CD8-positive, alpha-beta memory T cell (primary cell): ENCODE data around the gene ETFB. TPM values are rescaled to one million over a fixed set of nuclear protein-coding genes. Genes with fewer than 3 reads are reported as not detected.

Source experiments
- CTCF ChIA-PET: fragments of 350-600 bp; sonication (Branson Sonifier 250); formaldehyde crosslinking; loops from one replicate; lab custom pipeline; 2021; ENCODE audit warnings: antibody characterized with exemption; lab: Charles Lee
- POLR2A ChIA-PET: fragments of 350-600 bp; sonication (Branson Sonifier 250); formaldehyde crosslinking; loops from one replicate; lab custom pipeline; 2021; ENCODE audit warnings: antibody characterized with exemption; lab: Charles Lee
- DNase-seq, 5 donors: peaks; one replicate each; pipeline versions ENCODE4 v3.0.0 to v3.0.0-alpha.2; 2020 to 2022; ENCODE audit warnings: mixed read lengths in 1 of 5
- H3K27ac ChIP-seq: one replicate; pipeline ENCODE4 v1.7.0; 2013; ENCODE audit warnings: low read depth, mild to moderate bottlenecking, low read length, moderate library complexity
- H3K27me3 ChIP-seq: 2 replicates; pipeline ENCODE4 v1.7.0; 2013; ENCODE audit warnings: low read length, mild to moderate bottlenecking; ENCODE audit not compliant: insufficient read depth, poor library complexity, severe bottlenecking
- H3K36me3 ChIP-seq: 2 replicates; pipeline ENCODE4 v1.7.0; 2013; ENCODE audit warnings: mild to moderate bottlenecking, low read length, moderate library complexity; ENCODE audit not compliant: insufficient read depth
- H3K4me1 ChIP-seq: 2 replicates; pipeline ENCODE4 v1.7.0; 2013; ENCODE audit warnings: mild to moderate bottlenecking, low read length, moderate library complexity; ENCODE audit not compliant: insufficient read depth
- H3K4me3 ChIP-seq: 2 replicates; pipeline ENCODE4 v1.7.0; 2013; ENCODE audit warnings: mild to moderate bottlenecking, low read length
- H3K9me3 ChIP-seq: 2 replicates; pipeline ENCODE4 v1.7.0; 2013; ENCODE audit warnings: mild to moderate bottlenecking, low read length
- H3K27ac Mint-ChIP-seq, 8 donors: one replicate each; pipeline ENCODE4 v1.8.0; 2020 to 2021; ENCODE audit warnings: mixed read lengths in 8 of 8, mild to moderate bottlenecking in 6 of 8, inconsistent platforms in 3 of 8, moderate library complexity in 3 of 8
- H3K27me3 Mint-ChIP-seq, 2 donors: one replicate each; pipeline ENCODE4 v1.8.0; 2020 to 2021; ENCODE audit warnings: mixed read lengths in 2 of 2, mild to moderate bottlenecking in 1 of 2, moderate library complexity in 1 of 2
- H3K36me3 Mint-ChIP-seq, 3 donors: one replicate each; pipeline ENCODE4 v1.8.0; 2020 to 2021; ENCODE audit warnings: mixed read lengths in 3 of 3, inconsistent platforms in 1 of 3, mild to moderate bottlenecking in 1 of 3
- H3K4me1 Mint-ChIP-seq, 3 donors: one replicate each; pipeline ENCODE4 v1.8.0; 2020 to 2021; ENCODE audit warnings: mixed read lengths in 3 of 3, inconsistent platforms in 1 of 3, mild to moderate bottlenecking in 1 of 3
- H3K4me3 Mint-ChIP-seq, 7 donors: one replicate each; pipeline ENCODE4 v1.8.0; 2020 to 2021; ENCODE audit warnings: mixed read lengths in 7 of 7, mild to moderate bottlenecking in 6 of 7, moderate library complexity in 4 of 7, inconsistent platforms in 2 of 7
- H3K9me3 Mint-ChIP-seq, 5 donors: one replicate each; pipeline ENCODE4 v1.8.0; 2020 to 2022; ENCODE audit warnings: mixed read lengths in 5 of 5, mild to moderate bottlenecking in 3 of 5, moderate library complexity in 2 of 5, inconsistent platforms in 1 of 5
- polyA plus RNA-seq: library from polyadenylated mRNA; unstranded; fragments of 300-500 nt; fragmentation: Illumina TruSeq; gene quantifications from one replicate; pipeline ENCODE4 v1.2.3, GENCODE V29; 2021
- total RNA-seq, 2 experiments: library from RNA; stranded (reverse); gene quantifications; one replicate each; pipeline ENCODE4 v1.2.3, GENCODE V29; 2021

The ETFB gene
- total and polyA plus RNA-seq, 3 experiments from 2014 or later: 80.0 to 124 (median 122) TPM

- H3K4me3 ChIP-seq: peak overlapping the region; percentile 99
- POLR2A ChIA-PET: interaction anchor here (0.5 to 2.0 kb wide), 2 partner anchors 12 to 28 kb away, joined by 3 to 18 read pairs; no protein-coding TSS in a partner anchor
- Mint-ChIP-seq H3K27ac (peak overlapping the region; percentile 93 to 100 (median 99)), H3K36me3 (peaks cover 0 to 21% (median 3%) of the 10 kb centered on the region in 3 donors), H3K4me1 (peaks cover 60 to 91% (median 72%) of the 10 kb centered on the region in 3 donors), H3K27me3 (peaks cover 0 to 10% of the 10 kb centered on the region in 2 donors), H3K9me3 (no peaks in the 10 kb centered on the region), H3K4me3 (peak overlapping the region; percentile 89 to 99 (median 95))
- H3K27ac ChIP-seq: peak overlapping the region; percentile 94
- CTCF ChIA-PET: interaction anchor here (1.3 to 1.5 kb wide), 2 partner anchors 7 to 31 kb away, joined by 3 to 4 read pairs; no protein-coding TSS in a partner anchor
- no peaks in the 10 kb centered on the region for H3K27me3 ChIP-seq
- no peaks in the 10 kb centered on the region for H3K9me3 ChIP-seq
- peak; percentile 85 to 93 (median 86) for DNase-seq
- no peaks in the 10 kb centered on the region for H3K36me3 ChIP-seq
- peaks cover 38% of the 10 kb centered on the region for H3K4me1 ChIP-seq
Observed at GRCh38 chr19:51366389-51367254, 434 bp upstream of the ETFB start.

- Mint-ChIP-seq H3K4me1 (peaks cover 48 to 85% (median 59%) of the 10 kb centered on the region in 3 donors), H3K27ac (peak overlapping the region; percentile 93 to 100 (median 99)), H3K27me3 (peaks cover 0 to 7% of the 10 kb centered on the region in 2 donors), H3K36me3 (peaks cover 0 to 16% (median 0%) of the 10 kb centered on the region in 3 donors), H3K9me3 (no peaks in the 10 kb centered on the region), H3K4me3 (peak overlapping the region; percentile 89 to 99 (median 95))
- peak overlapping the region; percentile 97 for H3K4me3 ChIP-seq
- H3K27me3 ChIP-seq: no peaks in the 10 kb centered on the region
- CTCF ChIA-PET: interaction anchor here (0.8 to 0.9 kb wide), 3 partner anchors 24 to 43 kb away, joined by 3 to 4 read pairs (median 4); no protein-coding TSS in a partner anchor
- POLR2A ChIA-PET: interaction anchor here (0.6 to 1.1 kb wide), 2 partner anchors 12 to 72 kb away, joined by 5 read pairs; no protein-coding TSS in a partner anchor
- H3K36me3 ChIP-seq: no peaks in the 10 kb centered on the region
- no peaks in the 10 kb centered on the region for H3K9me3 ChIP-seq
- peaks cover 32% of the 10 kb centered on the region for H3K4me1 ChIP-seq
- peak overlapping the region; percentile 94 for H3K27ac ChIP-seq
- peak in 1 of 5 donors; percentile 43 for DNase-seq
Observed at GRCh38 chr19:51365211-51365964, 800 bp downstream of the ETFB start.

DNA sequence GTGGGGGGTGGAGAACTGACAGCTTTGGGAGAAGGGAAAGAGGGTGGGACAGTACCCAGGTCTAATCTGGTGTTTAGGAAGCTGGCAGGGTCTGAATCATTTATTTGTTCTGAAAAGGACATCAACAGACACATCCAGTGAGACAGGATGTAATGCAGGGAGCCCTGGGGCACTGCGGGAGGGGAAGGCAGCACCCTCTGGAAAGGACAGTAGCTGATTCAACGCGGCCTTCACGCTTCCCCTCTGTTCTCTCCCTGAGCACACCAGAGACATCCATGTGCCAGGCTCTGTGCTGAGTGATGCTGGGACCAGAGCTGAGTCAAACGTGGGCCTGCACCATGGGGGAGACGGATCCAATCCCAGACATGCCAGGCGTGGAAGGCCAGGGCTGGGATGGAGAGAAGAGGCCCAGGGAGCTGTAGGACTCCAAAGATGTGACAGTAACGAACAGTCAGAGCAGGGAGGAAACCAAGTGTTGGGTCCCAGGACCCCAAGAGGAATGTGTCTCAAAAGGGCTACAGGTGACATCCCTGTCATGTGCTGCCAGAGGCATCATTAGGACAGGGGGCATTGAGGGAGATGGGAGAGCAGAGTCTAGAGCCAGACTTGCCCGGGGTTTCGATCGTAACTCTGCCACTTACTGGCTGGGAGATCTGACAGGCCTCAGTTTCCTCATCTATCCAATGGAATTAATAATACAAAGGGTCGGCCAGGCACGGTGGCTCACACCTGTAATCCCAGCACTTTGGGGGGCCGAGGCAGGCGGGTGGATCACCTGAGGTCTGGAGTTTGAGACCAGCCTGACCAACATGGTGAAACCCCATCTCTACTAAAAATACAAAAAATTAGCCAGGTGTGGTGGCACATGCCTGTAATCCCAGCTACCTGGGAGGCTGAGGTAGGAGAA is 1.7 kb downstream of the ETFB start:
- no peaks in the 10 kb centered on the region for H3K9me3 Mint-ChIP-seq
- Histone ChIP-seq H3K9me3 (no peaks in the 10 kb centered on the region), H3K27ac (no peak overlapping the region), H3K4me1 (peaks cover 29% of the 10 kb centered on the region), H3K36me3 (no peaks in the 10 kb centered on the region), H3K27me3 (no peaks in the 10 kb centered on the region), H3K4me3 (no peak overlapping the region)
- no peak for DNase-seq
- peak overlapping the region; percentile 12 to 85 (median 58) for H3K4me3 Mint-ChIP-seq
- peak overlapping the region in 7 of 8 donors; percentile 17 to 80 (median 66) for H3K27ac Mint-ChIP-seq
- peaks cover 0 to 17% (median 0%) of the 10 kb centered on the region in 3 donors for H3K36me3 Mint-ChIP-seq
- H3K4me1 Mint-ChIP-seq: peaks cover 44 to 79% (median 54%) of the 10 kb centered on the region in 3 donors
- H3K27me3 Mint-ChIP-seq: peaks cover 0 to 7% of the 10 kb centered on the region in 2 donors
- ChIA-PET POLR2A (no interaction called here), CTCF (no interaction called here)

DNA sequence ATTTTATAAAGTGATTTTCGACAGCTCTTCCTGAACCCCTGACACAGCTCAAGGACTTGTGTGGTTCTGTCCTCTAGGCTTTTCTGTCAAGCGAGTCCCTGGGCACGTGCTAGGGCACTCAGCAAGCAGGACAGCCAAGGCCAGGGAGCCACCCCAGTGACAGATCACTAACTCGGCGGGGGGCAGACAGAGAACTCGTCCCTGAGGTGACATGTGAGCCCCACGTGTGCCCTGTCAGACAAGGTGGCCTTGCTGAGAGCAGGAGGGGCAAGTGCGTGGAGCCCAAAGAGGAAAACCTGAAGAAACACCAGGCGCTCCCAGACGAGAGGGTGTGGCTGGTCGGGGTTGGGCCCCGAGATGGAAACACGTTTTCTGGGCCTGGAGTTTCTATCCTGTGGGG is 4.9 kb downstream of the ETFB start:
- Histone ChIP-seq H3K4me3 (no peak overlapping the region), H3K27me3 (no peaks in the 10 kb centered on the region), H3K4me1 (peaks cover 23% of the 10 kb centered on the region), H3K27ac (no peak overlapping the region), H3K9me3 (no peaks in the 10 kb centered on the region), H3K36me3 (no peaks in the 10 kb centered on the region)
- Mint-ChIP-seq H3K27ac (no peak overlapping the region), H3K36me3 (peaks cover 0 to 9% (median 0%) of the 10 kb centered on the region in 3 donors), H3K9me3 (no peaks in the 10 kb centered on the region), H3K27me3 (peaks cover 0 to 5% of the 10 kb centered on the region in 2 donors), H3K4me1 (peaks cover 29 to 56% (median 45%) of the 10 kb centered on the region in 3 donors), H3K4me3 (peak overlapping the region in 2 of 7 donors; percentile 26 to 36)
- peak in 1 of 5 donors; percentile 39 for DNase-seq
- ChIA-PET POLR2A (no interaction called here), CTCF (interaction anchor here (0.7 kb wide), 1 partner anchor 1225 kb away, joined by 3 read pairs; no protein-coding TSS in a partner anchor)

DNA sequence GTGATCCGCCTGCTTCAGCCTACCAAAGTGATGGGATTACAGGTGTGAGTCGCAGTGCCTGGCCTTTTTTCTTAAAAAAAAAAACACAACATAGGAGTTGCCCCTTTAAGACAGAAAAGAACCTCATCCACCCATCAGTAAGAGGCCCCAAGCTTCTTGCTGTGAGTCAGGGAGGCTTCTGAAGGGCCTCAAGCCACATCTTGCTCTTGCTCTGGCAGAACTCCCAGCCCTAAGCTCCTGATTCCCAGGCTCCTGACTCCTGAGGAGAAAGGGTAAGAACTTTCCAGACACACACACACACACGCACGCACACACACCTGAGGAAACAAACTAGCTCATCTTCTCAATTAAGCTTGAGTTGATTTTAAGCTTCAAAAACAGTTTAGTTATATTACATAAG is 6.9 kb downstream of the ETFB start:
- H3K27ac ChIP-seq: no peak overlapping the region
- H3K9me3 ChIP-seq: no peaks in the 10 kb centered on the region
- DNase-seq: no peak
- ChIA-PET CTCF (interaction anchor here (1.1 to 1.3 kb wide), 4 partner anchors 8 to 58 kb away, joined by 3 to 5 read pairs (median 4); partner anchors contain the start of gene SIGLEC10), POLR2A (no interaction called here)
- peaks cover 0 to 9% (median 0%) of the 10 kb centered on the region in 3 donors for H3K36me3 Mint-ChIP-seq
- no peaks in the 10 kb centered on the region for H3K36me3 ChIP-seq
- H3K27me3 Mint-ChIP-seq: peaks cover 0 to 4% of the 10 kb centered on the region in 2 donors
- H3K4me1 ChIP-seq: peaks cover 19% of the 10 kb centered on the region
- no peaks in the 10 kb centered on the region for H3K9me3 Mint-ChIP-seq
- no peak overlapping the region for H3K4me3 ChIP-seq
- H3K27me3 ChIP-seq: no peaks in the 10 kb centered on the region
- H3K4me3 Mint-ChIP-seq: no peak overlapping the region
- H3K27ac Mint-ChIP-seq: peak overlapping the region in 1 of 8 donors; percentile 61
- peaks cover 25 to 54% (median 45%) of the 10 kb centered on the region in 3 donors for H3K4me1 Mint-ChIP-seq

DNA sequence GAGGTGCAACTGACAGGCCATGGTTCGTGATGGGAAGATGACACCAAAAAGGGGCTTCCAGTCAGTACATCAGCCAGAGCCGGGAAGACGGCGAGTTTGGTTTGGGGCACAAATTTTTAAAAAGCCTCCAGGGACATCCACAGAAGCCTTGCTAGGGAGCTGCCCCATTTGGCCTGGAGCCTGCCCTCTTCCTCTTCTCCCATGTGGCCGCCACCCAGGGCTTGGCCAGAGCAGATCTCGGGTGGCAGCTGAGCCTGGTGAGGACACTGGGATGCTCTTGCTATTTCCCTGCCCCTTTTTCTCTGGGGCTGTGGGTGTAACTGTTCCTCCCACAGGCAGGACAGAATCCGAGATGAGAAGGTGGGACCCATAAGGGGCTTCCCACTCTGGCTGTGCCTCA is 8.2 kb downstream of the ETFB start:
- H3K27ac Mint-ChIP-seq: peak overlapping the region in 2 of 8 donors; percentile 48 to 56
- DNase-seq: no peak
- H3K4me3 ChIP-seq: no peak overlapping the region

More for the DNA sequence above, 8.2 kb downstream of the ETFB start:
- H3K9me3 Mint-ChIP-seq: no peaks in the 10 kb centered on the region
- Histone ChIP-seq H3K4me1 (peaks cover 17% of the 10 kb centered on the region), H3K9me3 (no peaks in the 10 kb centered on the region), H3K27me3 (no peaks in the 10 kb centered on the region), H3K27ac (no peak overlapping the region), H3K36me3 (no peaks in the 10 kb centered on the region)
- H3K27me3 Mint-ChIP-seq: peaks cover 0 to 1% of the 10 kb centered on the region in 2 donors
- peaks cover 0 to 11% (median 0%) of the 10 kb centered on the region in 3 donors for H3K36me3 Mint-ChIP-seq
- ChIA-PET CTCF (no interaction called here), POLR2A (interaction anchor here (0.6 to 0.7 kb wide), 2 partner anchors 10 to 25 kb away, joined by 4 to 5 read pairs; no protein-coding TSS in a partner anchor)
- no peak overlapping the region for H3K4me3 Mint-ChIP-seq
- peaks cover 14 to 43% (median 33%) of the 10 kb centered on the region in 3 donors for H3K4me1 Mint-ChIP-seq
